ENCODE measurements around the gene RABL3.

RABL3 gene

GRCh38 chr3:120765830-120766493 is 23.6 kb upstream of the RABL3 start:
- no peak for TF ChIP-seq EZH2 (IDR thresholded peaks at IDR 0.05; ENCODE audit: borderline replicate concordance, low read length)
- TF ChIP-seq CTCF (IDR thresholded peaks at IDR 0.05; ENCODE audit: low read length) = no peak
- H3K9me3 ChIP-seq (ENCODE audit: low read length) = no peaks in the 10 kb centered on the region
- H3K36me3 ChIP-seq (ENCODE audit: insufficient read depth, low read length) = peaks cover 4% of the 10 kb centered on the region; the same call in 1 of the 2 replicates
- H3K27me3 ChIP-seq (ENCODE audit: insufficient read depth, low read length) = no peaks in the 10 kb centered on the region
- H3K4me2 ChIP-seq (ENCODE audit: low read length) = no peak overlapping the region
- H3F3A ChIP-seq (ENCODE audit: insufficient read depth, low read length) = no peaks in the 10 kb centered on the region
- no peaks in the 10 kb centered on the region for H3K9me2 ChIP-seq (ENCODE audit: low read depth, low read length)
- no peaks in the 10 kb centered on the region for H3K4me1 ChIP-seq (ENCODE audit: insufficient read depth, low read length, severe bottlenecking)
- peaks cover 22% of the 10 kb centered on the region for H3K79me2 ChIP-seq (ENCODE audit: insufficient read depth, low read length)
- no peak overlapping the region for H3K27ac ChIP-seq (ENCODE audit: low read depth, low read length, poor library complexity, severe bottlenecking)
- H2AFZ ChIP-seq (ENCODE audit: low read length) = no peak overlapping the region
- no peak overlapping the region for H3K9ac ChIP-seq (ENCODE audit: low read length)
- no peak overlapping the region for H3K4me3 ChIP-seq (ENCODE audit: low read depth, low read length, poor library complexity, severe bottlenecking)
- H4K20me1 ChIP-seq (ENCODE audit: insufficient read depth, low read length) = 0 out of 2 replicates have a peak, but pooled peaks cover 2% of the 10 kb centered on the region

GRCh38 chr3:120764206-120764605 is 21.9 kb upstream of the RABL3 start:
- no peak overlapping the region for H3K4me3 ChIP-seq (ENCODE audit: low read depth, low read length, poor library complexity, severe bottlenecking)
- H3F3A ChIP-seq (ENCODE audit: insufficient read depth, low read length) = no peaks in the 10 kb centered on the region
- 0 out of 2 replicates have a peak, but pooled peaks cover 2% of the 10 kb centered on the region for H4K20me1 ChIP-seq (ENCODE audit: insufficient read depth, low read length)
- H3K9ac ChIP-seq (ENCODE audit: low read length) = no peak overlapping the region
- H3K79me2 ChIP-seq (ENCODE audit: insufficient read depth, low read length) = peaks cover 22% of the 10 kb centered on the region
- H3K27ac ChIP-seq (ENCODE audit: low read depth, low read length, poor library complexity, severe bottlenecking) = no peak overlapping the region
- H3K36me3 ChIP-seq (ENCODE audit: insufficient read depth, low read length) = no peaks in the 10 kb centered on the region
- H3K4me1 ChIP-seq (ENCODE audit: insufficient read depth, low read length, severe bottlenecking) = no peaks in the 10 kb centered on the region
- H2AFZ ChIP-seq (ENCODE audit: low read length) = no peak overlapping the region
- no peaks in the 10 kb centered on the region for H3K27me3 ChIP-seq (ENCODE audit: insufficient read depth, low read length)
- H3K9me2 ChIP-seq (ENCODE audit: low read depth, low read length) = no peaks in the 10 kb centered on the region
- no peaks in the 10 kb centered on the region for H3K9me3 ChIP-seq (ENCODE audit: low read length)
- H3K4me2 ChIP-seq (ENCODE audit: low read length) = no peak overlapping the region
- TF ChIP-seq CTCF (IDR thresholded peaks at IDR 0.05; ENCODE audit: low read length) (no peak), EZH2 (IDR thresholded peaks at IDR 0.05; ENCODE audit: borderline replicate concordance, low read length) (no peak)

- Histone ChIP-seq H3K79me2 (ENCODE audit: insufficient read depth, low read length) (peaks cover 22% of the 10 kb centered on the region), H3K9ac (ENCODE audit: low read length) (no peak overlapping the region), H3K36me3 (ENCODE audit: insufficient read depth, low read length) (no peaks in the 10 kb centered on the region), H3K27ac (ENCODE audit: low read depth, low read length, poor library complexity, severe bottlenecking) (no peak overlapping the region), H4K20me1 (ENCODE audit: insufficient read depth, low read length) (0 out of 2 replicates have a peak, but pooled peaks cover 2% of the 10 kb centered on the region), H3K4me1 (ENCODE audit: insufficient read depth, low read length, severe bottlenecking) (no peaks in the 10 kb centered on the region), H3K27me3 (ENCODE audit: insufficient read depth, low read length) (no peaks in the 10 kb centered on the region), H3K9me3 (ENCODE audit: low read length) (no peaks in the 10 kb centered on the region), H3K4me3 (ENCODE audit: low read depth, low read length, poor library complexity, severe bottlenecking) (no peak overlapping the region), H2AFZ (ENCODE audit: low read length) (no peak overlapping the region), H3F3A (ENCODE audit: insufficient read depth, low read length) (no peaks in the 10 kb centered on the region), H3K4me2 (ENCODE audit: low read length) (no peak overlapping the region), H3K9me2 (ENCODE audit: low read depth, low read length) (no peaks in the 10 kb centered on the region)
- no peak for TF ChIP-seq CTCF (IDR thresholded peaks at IDR 0.05; ENCODE audit: low read length)
- no peak for TF ChIP-seq EZH2 (IDR thresholded peaks at IDR 0.05; ENCODE audit: borderline replicate concordance, low read length)
These were observed 21.3 kb upstream of the RABL3 start for GRCh38 chr3:120763601-120764000.

Measured in OCI-LY1 (cell line).